ENCODE data around the gene ME3.
"Not testable (repeated sequence)": the region's sequence is repeated elsewhere in the genome, so short reads cannot be mapped to it uniquely, and the experiment has no call there.

- not testable (repeated sequence) for TF ChIP-seq EZH2 (optimal IDR thresholded peaks at IDR 0.05; ENCODE audit: low read depth, low read length); CTCF (IDR thresholded peaks at IDR 0.05; ENCODE audit: low read length)
Observed at GRCh38 chr11:86645212-86645611, 27.2 kb downstream of the ME3 start.

All from MM.1S (cell line).